AG10803 (cell line): ENCODE measurements around the gene CLDN3.

Experiments
- DNase-seq: peaks from one replicate; pipeline ENCODE4 v3.0.0; 2010; ENCODE audit warnings: low read depth
- H3K4me3 ChIP-seq: 2 replicates; pipeline ENCODE4 v1.5.1; 2011; ENCODE audit warnings: mild to moderate bottlenecking, low read length, control low read depth
- TF ChIP-seq, protein P1 (sequence below): conservative IDR thresholded peaks from 2 replicates; pipeline ENCODE4 v1.5.1; 2011; ENCODE audit warnings: mild to moderate bottlenecking, low read length, control low read depth, inconsistent platforms

Gene CLDN3

DNA sequence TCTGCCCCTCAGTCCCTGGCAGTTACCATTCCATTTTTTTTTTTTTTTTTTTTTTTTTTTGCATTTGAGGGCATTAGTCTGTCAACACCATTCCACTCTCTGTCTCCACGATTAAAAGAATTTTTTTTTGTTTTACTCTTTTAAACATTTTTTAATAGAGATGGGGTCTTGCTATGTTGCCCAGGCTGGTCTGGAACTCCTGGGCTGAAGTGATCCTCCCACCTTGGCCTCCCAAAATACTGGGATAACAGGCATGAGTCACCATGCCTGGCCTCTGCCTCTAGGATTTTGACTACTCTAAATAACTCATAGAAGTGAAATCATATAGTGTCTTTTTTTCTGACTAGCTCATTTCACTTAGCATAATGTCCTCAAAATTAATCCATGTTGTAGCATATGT is 16.5 kb upstream of the CLDN3 start:
- TF ChIP-seq, protein P1, sequence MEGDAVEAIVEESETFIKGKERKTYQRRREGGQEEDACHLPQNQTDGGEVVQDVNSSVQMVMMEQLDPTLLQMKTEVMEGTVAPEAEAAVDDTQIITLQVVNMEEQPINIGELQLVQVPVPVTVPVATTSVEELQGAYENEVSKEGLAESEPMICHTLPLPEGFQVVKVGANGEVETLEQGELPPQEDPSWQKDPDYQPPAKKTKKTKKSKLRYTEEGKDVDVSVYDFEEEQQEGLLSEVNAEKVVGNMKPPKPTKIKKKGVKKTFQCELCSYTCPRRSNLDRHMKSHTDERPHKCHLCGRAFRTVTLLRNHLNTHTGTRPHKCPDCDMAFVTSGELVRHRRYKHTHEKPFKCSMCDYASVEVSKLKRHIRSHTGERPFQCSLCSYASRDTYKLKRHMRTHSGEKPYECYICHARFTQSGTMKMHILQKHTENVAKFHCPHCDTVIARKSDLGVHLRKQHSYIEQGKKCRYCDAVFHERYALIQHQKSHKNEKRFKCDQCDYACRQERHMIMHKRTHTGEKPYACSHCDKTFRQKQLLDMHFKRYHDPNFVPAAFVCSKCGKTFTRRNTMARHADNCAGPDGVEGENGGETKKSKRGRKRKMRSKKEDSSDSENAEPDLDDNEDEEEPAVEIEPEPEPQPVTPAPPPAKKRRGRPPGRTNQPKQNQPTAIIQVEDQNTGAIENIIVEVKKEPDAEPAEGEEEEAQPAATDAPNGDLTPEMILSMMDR: no peak

GRCh38 chr7:73779517-73779916 is 9.4 kb upstream of the CLDN3 start:
- TF ChIP-seq, protein P1: no peak
- DNase-seq: no peak
- no peak overlapping the region for H3K4me3 ChIP-seq

More for the DNA sequence above, 16.5 kb upstream of the CLDN3 start:
- no peak overlapping the region for H3K4me3 ChIP-seq
- DNase-seq: no peak

GRCh38 chr7:73778801-73779389 is 8.8 kb upstream of the CLDN3 start:
- no peak overlapping the region for H3K4me3 ChIP-seq
- TF ChIP-seq, protein P1: no peak
- DNase-seq: no peak

GRCh38 chr7:73774923-73775322 is 4.9 kb upstream of the CLDN3 start:
- peak; percentile 19 for DNase-seq
- TF ChIP-seq, protein P1: no peak
- H3K4me3 ChIP-seq: no peak overlapping the region

DNA sequence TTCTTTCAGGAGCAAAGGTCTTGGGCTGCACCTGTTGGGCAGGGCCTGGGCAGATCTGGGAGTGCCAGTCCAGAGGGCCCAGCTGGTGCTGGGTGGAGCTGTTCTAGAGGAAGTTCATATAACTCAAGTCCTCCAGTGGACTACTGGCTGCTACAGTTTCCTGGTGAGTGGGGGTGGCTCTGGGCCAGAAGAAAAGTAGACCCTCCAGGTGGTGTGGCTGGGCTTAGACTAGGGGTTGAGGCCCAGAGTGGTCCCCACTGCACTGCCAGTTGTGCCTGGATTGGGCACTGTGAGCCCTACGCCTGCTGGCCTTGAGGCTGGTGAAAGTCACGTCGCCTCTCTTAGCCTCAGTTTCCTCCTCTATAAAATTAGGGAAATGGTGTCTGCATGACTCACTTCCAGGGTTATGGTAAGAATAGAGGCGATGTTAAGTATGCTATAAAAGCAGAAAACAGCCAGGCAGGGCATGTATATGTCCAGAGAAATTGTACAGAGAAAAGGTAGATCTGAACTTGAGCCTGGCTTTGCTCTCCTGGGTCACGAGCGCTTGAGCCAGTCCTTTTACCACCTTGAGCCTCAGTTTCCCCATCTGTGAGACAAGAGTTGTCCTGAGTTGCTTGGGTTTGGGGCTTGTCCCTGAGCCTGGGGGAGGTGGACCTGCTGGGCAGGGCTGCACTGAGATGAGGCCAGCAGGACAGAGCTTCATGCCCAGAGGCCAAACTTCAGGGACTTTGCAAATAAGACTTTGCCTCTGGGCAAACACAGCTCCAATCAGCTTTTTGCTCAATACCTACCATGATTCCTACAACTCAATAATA is 3.8 kb upstream of the CLDN3 start:
- H3K4me3 ChIP-seq: no peak overlapping the region
- TF ChIP-seq, protein P1: no peak
- no peak for DNase-seq

DNA sequence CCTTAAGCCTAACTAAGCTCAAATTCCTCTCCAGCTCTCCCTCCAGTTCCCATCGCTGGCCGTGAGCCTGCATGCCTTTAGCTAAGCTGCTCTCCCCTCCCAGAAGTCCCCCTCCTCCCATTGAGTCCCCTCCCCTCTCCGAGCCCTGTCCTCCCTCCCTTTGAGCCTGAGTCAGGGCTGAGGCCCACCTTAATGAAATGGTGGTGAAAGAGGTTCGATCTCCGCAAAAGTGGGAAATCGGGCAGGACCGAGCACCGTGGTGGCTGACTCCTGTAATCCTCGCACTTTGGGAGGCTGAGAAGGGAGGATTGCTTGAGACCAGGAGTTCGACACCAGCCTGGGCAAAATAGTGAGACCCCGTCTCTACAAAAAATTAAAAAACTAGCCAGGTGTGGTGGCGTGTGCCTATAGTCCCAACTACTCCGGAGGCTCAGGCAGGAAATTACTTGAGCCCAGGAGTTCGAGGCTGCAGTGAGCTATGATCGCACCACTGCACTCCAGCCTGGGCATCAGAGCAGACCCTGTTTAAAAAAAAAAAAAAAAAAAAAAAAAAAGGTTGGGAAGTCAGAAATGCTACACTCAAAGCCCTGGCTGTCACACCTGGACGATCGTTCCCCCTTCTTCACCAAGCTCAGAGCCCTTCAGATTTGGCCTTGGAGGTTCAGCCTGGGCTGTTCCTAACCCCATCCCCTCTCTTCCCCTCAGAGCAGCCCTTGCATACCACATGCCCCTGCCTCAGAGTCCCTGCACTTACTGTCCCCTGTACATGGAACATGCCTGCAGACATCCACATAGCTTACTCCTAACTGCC is 995 bp upstream of the CLDN3 start:
- H3K4me3 ChIP-seq: no peak overlapping the region
- TF ChIP-seq, protein P1: no peak
- no peak for DNase-seq
